ENCODE results near the gene GOLGA1. TPM values are rescaled to one million over a fixed set of nuclear protein-coding genes. Genes with fewer than 3 reads are reported as not detected.
A peak's percentile ranks its signal among the peaks of the same experiment; 100 is the strongest.

GOLGA1 gene
- total RNA-seq, 1 donor = 9.9 TPM

GRCh38 chr9:124855944-124856765 is 84.7 kb downstream of the GOLGA1 start:
- H3K4me3 ChIP-seq (ENCODE audit: low read depth, low read length) = no peak overlapping the region
- peak; percentile 36 for TF ChIP-seq CTCF (IDR thresholded peaks at IDR 0.05; ENCODE audit: insufficient read depth, low read depth, low read length)
- DNase-seq (ENCODE audit: low read depth) = no peak

- H3K4me3 ChIP-seq (ENCODE audit: low read depth, low read length) = no peak overlapping the region
- no peak for DNase-seq (ENCODE audit: low read depth)
- no peak for TF ChIP-seq CTCF (IDR thresholded peaks at IDR 0.05; ENCODE audit: insufficient read depth, low read depth, low read length)
These were observed 85.3 kb downstream of the GOLGA1 start for GRCh38 chr9:124855566-124855943.

GRCh38 chr9:124854822-124855221 is 86.1 kb downstream of the GOLGA1 start:
- no peak for TF ChIP-seq CTCF (IDR thresholded peaks at IDR 0.05; ENCODE audit: insufficient read depth, low read depth, low read length)
- H3K4me3 ChIP-seq (ENCODE audit: low read depth, low read length) = no peak overlapping the region
- DNase-seq (ENCODE audit: low read depth) = no peak

- no peak overlapping the region for H3K4me3 ChIP-seq (ENCODE audit: low read depth, low read length)
- TF ChIP-seq CTCF (IDR thresholded peaks at IDR 0.05; ENCODE audit: insufficient read depth, low read depth, low read length) = no peak
- no peak for DNase-seq (ENCODE audit: low read depth)
These were observed 86.7 kb downstream of the GOLGA1 start for GRCh38 chr9:124854161-124854560.

GRCh38 chr9:124853605-124854143 is 87.2 kb downstream of the GOLGA1 start:
- H3K4me3 ChIP-seq (ENCODE audit: low read depth, low read length) = peak overlapping the region; percentile 62
- DNase-seq (ENCODE audit: low read depth) = no peak

GRCh38 chr9:124852829-124853531 is 87.9 kb downstream of the GOLGA1 start, which contains the start of gene WDR38:
Gene WDR38, plus strand, starts transcription at chr9:124853460. Its CDS starts 72 bp downstream, at chr9:124853532.
- peak; percentile 96 for TF ChIP-seq CTCF (IDR thresholded peaks at IDR 0.05; ENCODE audit: insufficient read depth, low read depth, low read length)
- peak; percentile 74 for DNase-seq (ENCODE audit: low read depth)

More at GRCh38 chr9:124853605-124854143, 87.2 kb downstream of the GOLGA1 start:
- TF ChIP-seq CTCF (IDR thresholded peaks at IDR 0.05; ENCODE audit: insufficient read depth, low read depth, low read length) = no peak

More at GRCh38 chr9:124852829-124853531, 87.9 kb downstream of the GOLGA1 start, which contains the start of gene WDR38:
- peak within 1 kb of the TSS; percentile 62 for H3K4me3 ChIP-seq (ENCODE audit: low read depth, low read length)
